ENCODE results near the gene TMPRSS11B. TPM values are rescaled to one million over a fixed set of nuclear protein-coding genes. Genes with fewer than 3 reads are reported as not detected.
"Not testable (repeated sequence)": the region's sequence is repeated elsewhere in the genome, so short reads cannot be mapped to it uniquely, and the experiment has no call there.

The TMPRSS11B gene
- total and polyA plus RNA-seq, 4 donors, result 0.02 TPM; not detected in 3

DNA sequence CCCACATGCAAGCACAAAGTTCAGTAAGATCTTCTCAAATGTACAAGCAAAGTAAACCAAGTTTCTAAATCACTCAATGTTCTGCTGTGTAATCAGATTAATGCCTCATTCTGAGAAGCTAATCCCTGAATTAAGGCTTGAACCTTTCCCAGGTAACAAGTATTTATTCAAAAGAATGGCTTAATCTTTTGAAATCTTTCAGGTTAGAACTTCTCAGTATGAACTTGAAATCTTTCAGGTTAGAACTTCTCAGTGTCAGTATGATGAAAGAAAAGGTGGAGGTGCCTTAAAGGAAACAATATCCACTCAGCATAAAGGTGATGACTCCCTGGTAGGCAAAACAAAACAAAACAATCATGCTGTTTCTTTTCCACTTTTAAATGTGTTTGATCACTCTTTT lies 29.0 kb downstream of the TMPRSS11B start:
- H3K27me3 ChIP-seq (ENCODE audit: control insufficient read depth in 4 of 4, insufficient read depth in 4 of 4, low read length in 3 of 4), result peaks cover 0 to 4% (median under 1%) of the 10 kb centered on the region in 4 donors
- no peaks in the 10 kb centered on the region for H3K4me1 ChIP-seq (ENCODE audit: control insufficient read depth in 4 of 4, insufficient read depth in 4 of 4, low read length in 3 of 4)
- no peak overlapping the region for H3K9ac ChIP-seq (ENCODE audit: low read depth in 1 of 2, low read length in 2 of 2)
- no peak for TF ChIP-seq YY1 (IDR thresholded peaks at IDR 0.05)
- TF ChIP-seq, protein P1, sequence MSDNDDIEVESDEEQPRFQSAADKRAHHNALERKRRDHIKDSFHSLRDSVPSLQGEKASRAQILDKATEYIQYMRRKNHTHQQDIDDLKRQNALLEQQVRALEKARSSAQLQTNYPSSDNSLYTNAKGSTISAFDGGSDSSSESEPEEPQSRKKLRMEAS (IDR thresholded peaks at IDR 0.05), result no peak
- no peak for TF ChIP-seq EGR1 (IDR thresholded peaks at IDR 0.05; ENCODE audit: low read depth in 2 of 2)
- no peak for TF ChIP-seq RXRA (IDR thresholded peaks at IDR 0.05)
- no peak for TF ChIP-seq FOXA2 (IDR thresholded peaks at IDR 0.05)
- TF ChIP-seq HNF4A (conservative IDR thresholded peaks at IDR 0.05), result no peak
- TF ChIP-seq, protein P2, sequence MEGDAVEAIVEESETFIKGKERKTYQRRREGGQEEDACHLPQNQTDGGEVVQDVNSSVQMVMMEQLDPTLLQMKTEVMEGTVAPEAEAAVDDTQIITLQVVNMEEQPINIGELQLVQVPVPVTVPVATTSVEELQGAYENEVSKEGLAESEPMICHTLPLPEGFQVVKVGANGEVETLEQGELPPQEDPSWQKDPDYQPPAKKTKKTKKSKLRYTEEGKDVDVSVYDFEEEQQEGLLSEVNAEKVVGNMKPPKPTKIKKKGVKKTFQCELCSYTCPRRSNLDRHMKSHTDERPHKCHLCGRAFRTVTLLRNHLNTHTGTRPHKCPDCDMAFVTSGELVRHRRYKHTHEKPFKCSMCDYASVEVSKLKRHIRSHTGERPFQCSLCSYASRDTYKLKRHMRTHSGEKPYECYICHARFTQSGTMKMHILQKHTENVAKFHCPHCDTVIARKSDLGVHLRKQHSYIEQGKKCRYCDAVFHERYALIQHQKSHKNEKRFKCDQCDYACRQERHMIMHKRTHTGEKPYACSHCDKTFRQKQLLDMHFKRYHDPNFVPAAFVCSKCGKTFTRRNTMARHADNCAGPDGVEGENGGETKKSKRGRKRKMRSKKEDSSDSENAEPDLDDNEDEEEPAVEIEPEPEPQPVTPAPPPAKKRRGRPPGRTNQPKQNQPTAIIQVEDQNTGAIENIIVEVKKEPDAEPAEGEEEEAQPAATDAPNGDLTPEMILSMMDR (IDR thresholded peaks at IDR 0.05; ENCODE audit: low read depth, low read length, missing input control), result no peak
- no peak for TF ChIP-seq TAF1 (conservative IDR thresholded peaks at IDR 0.05)
- no peaks in the 10 kb centered on the region for H3K36me3 ChIP-seq (ENCODE audit: control insufficient read depth in 4 of 4, insufficient read depth in 3 of 4, low read depth in 1 of 4, low read length in 3 of 4)
- no peak overlapping the region for H3K4me3 ChIP-seq (ENCODE audit: low read depth in 1 of 3, low read length in 3 of 3)
- no peaks in the 10 kb centered on the region for H3K9me3 ChIP-seq (ENCODE audit: control insufficient read depth in 4 of 4, low read length in 3 of 4)
- DNase-seq (ENCODE audit: low spot score), result no peak
- no peak overlapping the region for H3K27ac ChIP-seq (ENCODE audit: low read depth in 1 of 2, low read length in 2 of 2)

DNA sequence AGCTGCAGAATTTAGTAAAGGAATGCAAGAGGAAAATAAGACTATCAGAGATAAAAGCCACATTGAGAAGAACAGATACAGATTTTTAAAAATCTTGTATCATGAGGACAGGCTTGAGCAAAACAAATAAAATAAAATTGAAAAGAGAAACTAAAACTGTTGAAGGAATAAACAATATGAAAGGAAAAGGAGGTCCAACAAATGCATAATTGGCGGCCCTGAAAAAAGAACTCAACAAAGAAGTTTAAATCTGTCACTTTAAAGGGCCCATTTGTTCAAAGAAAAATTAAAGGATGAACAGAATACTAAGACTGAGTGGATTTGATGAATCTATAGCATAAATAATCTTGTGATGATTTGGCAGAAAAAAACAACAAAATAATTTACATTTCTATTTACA lies 36.5 kb downstream of the TMPRSS11B start:
- H3K4me3 ChIP-seq (ENCODE audit: low read depth in 1 of 3, low read length in 3 of 3), result no peak overlapping the region
- no peak for DNase-seq (ENCODE audit: low spot score)
- H3K4me1 ChIP-seq (ENCODE audit: control insufficient read depth in 4 of 4, insufficient read depth in 4 of 4, low read length in 3 of 4), result no peaks in the 10 kb centered on the region
- no peak overlapping the region for H3K9ac ChIP-seq (ENCODE audit: low read depth in 1 of 2, low read length in 2 of 2)
- H3K36me3 ChIP-seq (ENCODE audit: control insufficient read depth in 4 of 4, insufficient read depth in 3 of 4, low read depth in 1 of 4, low read length in 3 of 4), result no peaks in the 10 kb centered on the region
- peaks cover 2 to 21% (median 5%) of the 10 kb centered on the region in 4 donors for H3K9me3 ChIP-seq (ENCODE audit: control insufficient read depth in 4 of 4, low read length in 3 of 4)
- no peaks in the 10 kb centered on the region for H3K27me3 ChIP-seq (ENCODE audit: control insufficient read depth in 4 of 4, insufficient read depth in 4 of 4, low read length in 3 of 4)
- TF ChIP-seq FOXA2 (IDR thresholded peaks at IDR 0.05), result no peak
- TF ChIP-seq HNF4G (IDR thresholded peaks at IDR 0.05), result no peak
- TF ChIP-seq, protein P2 (IDR thresholded peaks at IDR 0.05; ENCODE audit: low read depth, low read length, missing input control), result no peak
- no peak overlapping the region for H3K27ac ChIP-seq (ENCODE audit: low read depth in 1 of 2, low read length in 2 of 2)
- WGBS, result 78% methylated on average over 1 of the region's 1 CpG

DNA sequence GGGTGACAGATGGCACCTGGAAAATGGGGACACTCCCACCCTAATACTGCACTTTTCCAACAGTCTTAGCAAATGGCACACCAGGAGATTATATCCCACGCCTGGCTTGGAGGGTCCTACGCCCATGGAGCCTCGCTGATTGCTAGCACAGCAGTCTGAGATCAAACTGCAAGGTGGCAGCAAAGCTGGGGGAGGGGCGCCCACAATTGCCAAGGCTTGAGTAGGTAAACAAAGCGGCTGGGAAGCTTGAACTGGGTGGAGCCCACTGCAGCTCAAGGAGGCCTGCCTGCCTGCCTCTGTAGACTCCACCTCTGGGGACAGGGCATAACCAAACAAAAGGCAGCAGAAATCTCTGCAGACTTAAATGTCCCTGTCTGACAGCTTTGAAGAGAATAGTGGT lies 51.2 kb downstream of the TMPRSS11B start:
- H3K9ac ChIP-seq (ENCODE audit: low read depth in 1 of 2, low read length in 2 of 2); H3K27ac ChIP-seq (ENCODE audit: low read depth in 1 of 2, low read length in 2 of 2); H3K36me3 ChIP-seq (ENCODE audit: control insufficient read depth in 4 of 4, insufficient read depth in 3 of 4, low read depth in 1 of 4, low read length in 3 of 4); H3K4me3 ChIP-seq (ENCODE audit: low read depth in 1 of 3, low read length in 3 of 3); H3K9me3 ChIP-seq (ENCODE audit: control insufficient read depth in 4 of 4, low read length in 3 of 4); DNase-seq (ENCODE audit: low spot score); H3K4me1 ChIP-seq (ENCODE audit: control insufficient read depth in 4 of 4, insufficient read depth in 4 of 4, low read length in 3 of 4); H3K27me3 ChIP-seq (ENCODE audit: control insufficient read depth in 4 of 4, insufficient read depth in 4 of 4, low read length in 3 of 4): not testable (repeated sequence)
- WGBS, result 78% methylated on average over 5 of the region's 5 CpGs

DNA sequence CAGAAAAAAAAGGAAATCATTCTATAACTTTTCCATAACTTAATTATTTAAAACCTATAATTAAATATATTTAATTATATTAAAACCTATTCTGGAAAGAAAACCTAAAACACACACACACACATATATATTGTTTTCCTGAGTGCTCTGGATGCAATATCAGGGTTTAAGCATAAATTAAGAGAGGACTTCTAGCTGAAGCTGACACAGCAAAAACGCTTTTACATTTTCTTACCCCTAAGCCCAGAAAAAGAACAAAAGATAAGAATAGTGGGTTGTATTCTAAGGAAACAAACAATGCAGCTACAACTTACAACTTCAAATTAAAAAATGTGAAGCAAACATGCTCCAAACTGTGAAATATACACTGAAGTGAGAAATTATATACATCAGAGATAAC lies 52.3 kb downstream of the TMPRSS11B start:
- Histone ChIP-seq H3K27me3 (ENCODE audit: control insufficient read depth in 4 of 4, insufficient read depth in 4 of 4, low read length in 3 of 4) (no peaks in the 10 kb centered on the region), H3K36me3 (ENCODE audit: control insufficient read depth in 4 of 4, insufficient read depth in 3 of 4, low read depth in 1 of 4, low read length in 3 of 4) (no peaks in the 10 kb centered on the region), H3K4me1 (ENCODE audit: control insufficient read depth in 4 of 4, insufficient read depth in 4 of 4, low read length in 3 of 4) (no peaks in the 10 kb centered on the region), H3K9ac (ENCODE audit: low read depth in 1 of 2, low read length in 2 of 2) (no peak overlapping the region), H3K4me3 (ENCODE audit: low read depth in 1 of 3, low read length in 3 of 3) (no peak overlapping the region), H3K27ac (ENCODE audit: low read depth in 1 of 2, low read length in 2 of 2) (no peak overlapping the region), H3K9me3 (ENCODE audit: control insufficient read depth in 4 of 4, low read length in 3 of 4) (no peaks in the 10 kb centered on the region)
- DNase-seq (ENCODE audit: low spot score), result no peak
- no peak for TF ChIP-seq NR2F2 (IDR thresholded peaks at IDR 0.05)
- no peak for TF ChIP-seq FOXA2 (IDR thresholded peaks at IDR 0.05)
- TF ChIP-seq RAD21 (IDR thresholded peaks at IDR 0.05), result no peak
- no peak for TF ChIP-seq GABPA (IDR thresholded peaks at IDR 0.05 in 1 of 2, conservative IDR thresholded peaks at IDR 0.05 in 1 of 2)
- TF ChIP-seq, protein P1 (IDR thresholded peaks at IDR 0.05), result no peak
- TF ChIP-seq EGR1 (IDR thresholded peaks at IDR 0.05; ENCODE audit: low read depth in 2 of 2), result no peak
- TF ChIP-seq, protein P3, sequence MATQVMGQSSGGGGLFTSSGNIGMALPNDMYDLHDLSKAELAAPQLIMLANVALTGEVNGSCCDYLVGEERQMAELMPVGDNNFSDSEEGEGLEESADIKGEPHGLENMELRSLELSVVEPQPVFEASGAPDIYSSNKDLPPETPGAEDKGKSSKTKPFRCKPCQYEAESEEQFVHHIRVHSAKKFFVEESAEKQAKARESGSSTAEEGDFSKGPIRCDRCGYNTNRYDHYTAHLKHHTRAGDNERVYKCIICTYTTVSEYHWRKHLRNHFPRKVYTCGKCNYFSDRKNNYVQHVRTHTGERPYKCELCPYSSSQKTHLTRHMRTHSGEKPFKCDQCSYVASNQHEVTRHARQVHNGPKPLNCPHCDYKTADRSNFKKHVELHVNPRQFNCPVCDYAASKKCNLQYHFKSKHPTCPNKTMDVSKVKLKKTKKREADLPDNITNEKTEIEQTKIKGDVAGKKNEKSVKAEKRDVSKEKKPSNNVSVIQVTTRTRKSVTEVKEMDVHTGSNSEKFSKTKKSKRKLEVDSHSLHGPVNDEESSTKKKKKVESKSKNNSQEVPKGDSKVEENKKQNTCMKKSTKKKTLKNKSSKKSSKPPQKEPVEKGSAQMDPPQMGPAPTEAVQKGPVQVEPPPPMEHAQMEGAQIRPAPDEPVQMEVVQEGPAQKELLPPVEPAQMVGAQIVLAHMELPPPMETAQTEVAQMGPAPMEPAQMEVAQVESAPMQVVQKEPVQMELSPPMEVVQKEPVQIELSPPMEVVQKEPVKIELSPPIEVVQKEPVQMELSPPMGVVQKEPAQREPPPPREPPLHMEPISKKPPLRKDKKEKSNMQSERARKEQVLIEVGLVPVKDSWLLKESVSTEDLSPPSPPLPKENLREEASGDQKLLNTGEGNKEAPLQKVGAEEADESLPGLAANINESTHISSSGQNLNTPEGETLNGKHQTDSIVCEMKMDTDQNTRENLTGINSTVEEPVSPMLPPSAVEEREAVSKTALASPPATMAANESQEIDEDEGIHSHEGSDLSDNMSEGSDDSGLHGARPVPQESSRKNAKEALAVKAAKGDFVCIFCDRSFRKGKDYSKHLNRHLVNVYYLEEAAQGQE (IDR thresholded peaks at IDR 0.05), result no peak
- 72% methylated on average over 1 of the region's 1 CpG for WGBS
